GM10266 (cell line): Measurements from ENCODE around the gene TTC31.
A peak's percentile ranks its signal among the peaks of the same experiment; 100 is the strongest.

Experiments
- DNase-seq: peaks from one replicate; pipeline ENCODE4 v3.0.0; 2012; ENCODE audit errors: extremely low spot score
- CTCF ChIP-seq: IDR thresholded peaks from 2 replicates; pipeline ENCODE4 v1.5.1; 2012; ENCODE audit warnings: mild to moderate bottlenecking, low read depth; ENCODE audit not compliant: control insufficient read depth, insufficient read depth; ENCODE audit errors: missing control alignments

The TTC31 gene

GRCh38 chr2:74513605-74514367, 30.9 kb downstream of the TTC31 start:
- peak; percentile 46 for DNase-seq
- no peak for TF ChIP-seq CTCF

- TF ChIP-seq CTCF: no peak
- peak; percentile 46 for DNase-seq
Measured at GRCh38 chr2:74514368-74515270, 31.7 kb downstream of the TTC31 start, which contains the start of gene TLX2. Gene TLX2, plus strand, starts transcription at chr2:74514450. Its CDS starts 357 bp downstream, at chr2:74514807.

GRCh38 chr2:74515271-74515980, 32.5 kb downstream of the TTC31 start:
- TF ChIP-seq CTCF: no peak
- DNase-seq: peak; percentile 38

GRCh38 chr2:74515981-74516633, 33.2 kb downstream of the TTC31 start:
- no peak for TF ChIP-seq CTCF
- peak; percentile 92 for DNase-seq

GRCh38 chr2:74516650-74517049, 33.8 kb downstream of the TTC31 start:
- TF ChIP-seq CTCF: no peak
- no peak for DNase-seq

GRCh38 chr2:74522516-74522915, 39.6 kb downstream of the TTC31 start:
- TF ChIP-seq CTCF: no peak
- no peak for DNase-seq
